Adrenal gland (tissue), 5 donors: ENCODE measurements around the gene DNAJB14.

Experiments
- CTCF ChIP-seq, 6 experiments: fragments of 450-650 bp in 4 of 6; fragments of 200-600 bp in 2 of 6; sonication (generic) in 1 of 6; IDR thresholded peaks; 1 replicate in 5 of 6; 2 replicates in 1 of 6; pipeline versions ENCODE4 v1.5.1 to v1.8.0; 2016 to 2021; ENCODE audit warnings: antibody characterized with exemption in 6 of 6, mild to moderate bottlenecking in 2 of 6, moderate library complexity in 1 of 6
- POLR2A ChIP-seq, 2 donors: fragments of 450-650 bp; IDR thresholded peaks; one replicate each; pipeline ENCODE4 v1.6.1; 2017; ENCODE audit warnings: antibody characterized with exemption in 2 of 2, mild to moderate bottlenecking in 2 of 2, moderate library complexity in 1 of 2
- donor health status: DM: no; HTN: no; CAD: no.

GRCh38 chr4:99950913-99951254, 4.5 kb upstream of the DNAJB14 start:
- TF ChIP-seq CTCF (IDR thresholded peaks at IDR 0.05) (no peak), POLR2A (IDR thresholded peaks at IDR 0.05) (no peak)
